Glutamatergic neuron (in vitro differentiated cells): ENCODE data around the gene WDCP. TPM values are rescaled to one million over a fixed set of nuclear protein-coding genes. Genes with fewer than 3 reads are reported as not detected.

ENCODE experiments used
- DNase-seq: peaks from one replicate; pipeline ENCODE4 v3.0.0; 2022
- H3K27ac Mint-ChIP-seq: one replicate; pipeline ENCODE4 v1.8.0; 2020; ENCODE audit warnings: mild to moderate bottlenecking, mixed read lengths, inconsistent platforms; ENCODE audit not compliant: unreplicated experiment
- H3K27me3 Mint-ChIP-seq: one replicate; pipeline ENCODE4 v1.8.0; 2020; ENCODE audit warnings: mild to moderate bottlenecking, moderate library complexity, mixed read lengths, inconsistent platforms; ENCODE audit not compliant: unreplicated experiment
- H3K36me3 Mint-ChIP-seq: one replicate; pipeline ENCODE4 v1.8.0; 2020; ENCODE audit warnings: mild to moderate bottlenecking, mixed read lengths, inconsistent platforms; ENCODE audit not compliant: unreplicated experiment
- H3K4me1 Mint-ChIP-seq: one replicate; pipeline ENCODE4 v1.8.0; 2020; ENCODE audit warnings: mild to moderate bottlenecking, low read depth, mixed read lengths, inconsistent platforms; ENCODE audit not compliant: unreplicated experiment
- H3K4me3 Mint-ChIP-seq: one replicate; pipeline ENCODE4 v1.8.0; 2020; ENCODE audit warnings: mild to moderate bottlenecking, mixed read lengths, inconsistent platforms; ENCODE audit not compliant: unreplicated experiment
- H3K9me3 Mint-ChIP-seq: one replicate; pipeline ENCODE4 v1.8.0; 2020; ENCODE audit warnings: mild to moderate bottlenecking, moderate library complexity, mixed read lengths, inconsistent platforms; ENCODE audit not compliant: unreplicated experiment
- CTCF ChIP-seq: fragments of 200-600 bp; sonication (generic); IDR thresholded peaks from one replicate; pipeline ENCODE4 v1.5.0; 2021; ENCODE audit not compliant: partially characterized antibody, unreplicated experiment
- total RNA-seq: library from RNA; stranded (reverse); fragmentation: NEBNext Ultra II Directional; extraction: Animal tissue kit (Norgen Biotek cat#: 25700); gene quantifications from one replicate; pipeline ENCODE4 v1.2.1, GENCODE V29; 2021; ENCODE audit not compliant: unreplicated experiment

Gene WDCP
- total RNA-seq, 1 donor from 2014 or later, result 22.3 TPM

GRCh38 chr2:24050041-24050979 lies 3.1 kb upstream of the WDCP start:
- no peaks in the 10 kb centered on the region for H3K36me3 Mint-ChIP-seq
- H3K9me3 Mint-ChIP-seq, result peaks cover 7% of the 10 kb centered on the region
- no peak overlapping the region for H3K27ac Mint-ChIP-seq
- TF ChIP-seq CTCF, result no peak
- peak; percentile 64 for DNase-seq
- peaks cover 17% of the 10 kb centered on the region for H3K4me1 Mint-ChIP-seq
- peaks cover 5% of the 10 kb centered on the region for H3K27me3 Mint-ChIP-seq
- peak overlapping the region; percentile 93 for H3K4me3 Mint-ChIP-seq

GRCh38 chr2:24049485-24050021 lies 2.4 kb upstream of the WDCP start, which contains the start of gene FKBP1B:
Gene FKBP1B, plus strand, starts transcription at chr2:24049741. Its CDS starts 109 bp downstream, at chr2:24049850.
- peaks cover 18% of the 10 kb centered on the region for H3K4me1 Mint-ChIP-seq
- TF ChIP-seq CTCF, result no peak
- peaks cover 5% of the 10 kb centered on the region for H3K27me3 Mint-ChIP-seq
- H3K36me3 Mint-ChIP-seq, result no peaks in the 10 kb centered on the region
- peak; percentile 87 for DNase-seq
- peak within 1 kb of the TSS; percentile 93 for H3K4me3 Mint-ChIP-seq
- H3K27ac Mint-ChIP-seq, result peak within 1 kb of the TSS; percentile 44
- peaks cover 9% of the 10 kb centered on the region for H3K9me3 Mint-ChIP-seq

GRCh38 chr2:24048769-24049484 lies 1.7 kb upstream of the WDCP start:
- no peak for DNase-seq
- Mint-ChIP-seq H3K27ac (peak overlapping the region; percentile 44), H3K9me3 (peaks cover 9% of the 10 kb centered on the region), H3K27me3 (peaks cover 5% of the 10 kb centered on the region), H3K4me1 (peaks cover 13% of the 10 kb centered on the region), H3K36me3 (no peaks in the 10 kb centered on the region), H3K4me3 (peak overlapping the region; percentile 93)
- no peak for TF ChIP-seq CTCF

- peaks cover 13% of the 10 kb centered on the region for H3K4me1 Mint-ChIP-seq
- peaks cover 9% of the 10 kb centered on the region for H3K9me3 Mint-ChIP-seq
- peaks cover 5% of the 10 kb centered on the region for H3K27me3 Mint-ChIP-seq
- H3K4me3 Mint-ChIP-seq, result peak overlapping the region; percentile 100
- no peak overlapping the region for H3K27ac Mint-ChIP-seq
- no peak for DNase-seq
- TF ChIP-seq CTCF, result no peak
- H3K36me3 Mint-ChIP-seq, result no peaks in the 10 kb centered on the region
Observed at GRCh38 chr2:24047703-24048033, 477 bp upstream of the WDCP start.
